ACC112 (cell line): Measurements from ENCODE around the gene GATB.

ENCODE experiments used
- H2AFZ ChIP-seq: fragments of 200-600 bp; sonication (generic); one replicate; pipeline ENCODE4 v1.6.0; 2017; ENCODE audit warnings: antibody characterized with exemption, low read length; ENCODE audit not compliant: unreplicated experiment
- H3K27ac ChIP-seq: fragments of 200-600 bp; sonication (generic); 2 replicates; pipeline ENCODE4 v1.5.1; 2014; ENCODE audit warnings: low read depth, mild to moderate bottlenecking, antibody characterized with exemption, low read length, moderate library complexity
- H3K27me3 ChIP-seq: fragments of 200-600 bp; sonication (generic); 2 replicates; pipeline ENCODE4 v1.6.1; 2014; ENCODE audit warnings: mild to moderate bottlenecking, antibody characterized with exemption, low read length, moderate library complexity, mixed read lengths; ENCODE audit not compliant: insufficient read depth
- H3K36me3 ChIP-seq: fragments of 200-600 bp; sonication (generic); 2 replicates; pipeline ENCODE4 v1.6.1; 2016; ENCODE audit warnings: mild to moderate bottlenecking, antibody characterized with exemption, low read length, moderate library complexity, mixed read lengths; ENCODE audit not compliant: insufficient read depth
- H3K4me1 ChIP-seq: fragments of 200-600 bp; sonication (generic); one replicate; pipeline ENCODE4 v1.6.1; 2016; ENCODE audit warnings: low read length, mixed read lengths; ENCODE audit not compliant: insufficient read depth, unreplicated experiment, control insufficient read depth
- H3K4me3 ChIP-seq: fragments of 200-600 bp; sonication (generic); 2 replicates; pipeline ENCODE4 v1.5.1; 2014; ENCODE audit warnings: mild to moderate bottlenecking, low read depth, low read length
- H3K79me2 ChIP-seq: fragments of 200-600 bp; sonication (generic); one replicate; pipeline ENCODE4 v1.6.0; 2016; ENCODE audit warnings: low read length; ENCODE audit not compliant: control insufficient read depth, unreplicated experiment, insufficient read depth

Gene GATB

GRCh38 chr4:151675411-151675971, 85.3 kb downstream of the GATB start:
- Histone ChIP-seq H3K27me3 (no peaks in the 10 kb centered on the region), H3K79me2 (no peaks in the 10 kb centered on the region), H3K27ac (0 out of 2 replicates have a peak overlapping the region, but pooled peaks have one; percentile 12), H3K4me1 (peaks cover 13% of the 10 kb centered on the region), H3K36me3 (no peaks in the 10 kb centered on the region), H2AFZ (no peak overlapping the region), H3K4me3 (no peak overlapping the region)

GRCh38 chr4:151674804-151675391, 85.9 kb downstream of the GATB start:
- no peak overlapping the region for H3K27ac ChIP-seq

GRCh38 chr4:151673908-151674520, 86.8 kb downstream of the GATB start:
- H3K4me3 ChIP-seq: no peak overlapping the region

More at GRCh38 chr4:151674804-151675391, 85.9 kb downstream of the GATB start:
- no peaks in the 10 kb centered on the region for H3K79me2 ChIP-seq
- peaks cover 13% of the 10 kb centered on the region for H3K4me1 ChIP-seq
- H3K36me3 ChIP-seq: no peaks in the 10 kb centered on the region
- H3K27me3 ChIP-seq: no peaks in the 10 kb centered on the region
- H2AFZ ChIP-seq: no peak overlapping the region
- H3K4me3 ChIP-seq: no peak overlapping the region

GRCh38 chr4:151672996-151673395, 87.8 kb downstream of the GATB start:
- Histone ChIP-seq H3K4me1 (peaks cover 13% of the 10 kb centered on the region), H3K36me3 (no peaks in the 10 kb centered on the region), H3K27me3 (no peaks in the 10 kb centered on the region), H3K27ac (no peak overlapping the region), H2AFZ (no peak overlapping the region), H3K4me3 (no peak overlapping the region), H3K79me2 (no peaks in the 10 kb centered on the region)

More at GRCh38 chr4:151673908-151674520, 86.8 kb downstream of the GATB start:
- Histone ChIP-seq H3K79me2 (no peaks in the 10 kb centered on the region), H3K27ac (no peak overlapping the region), H3K27me3 (no peaks in the 10 kb centered on the region), H3K4me1 (peaks cover 13% of the 10 kb centered on the region), H3K36me3 (no peaks in the 10 kb centered on the region), H2AFZ (no peak overlapping the region)

GRCh38 chr4:151671541-151672059, 89.2 kb downstream of the GATB start:
- no peak overlapping the region for H3K27ac ChIP-seq
- no peaks in the 10 kb centered on the region for H3K27me3 ChIP-seq
- H3K79me2 ChIP-seq: no peaks in the 10 kb centered on the region
- no peaks in the 10 kb centered on the region for H3K36me3 ChIP-seq
- H2AFZ ChIP-seq: no peak overlapping the region
- H3K4me3 ChIP-seq: no peak overlapping the region
- peaks cover 12% of the 10 kb centered on the region for H3K4me1 ChIP-seq

- no peak overlapping the region for H3K4me3 ChIP-seq
- no peak overlapping the region for H2AFZ ChIP-seq
- no peaks in the 10 kb centered on the region for H3K27me3 ChIP-seq
- H3K36me3 ChIP-seq: no peaks in the 10 kb centered on the region
- H3K27ac ChIP-seq: no peak overlapping the region
- H3K4me1 ChIP-seq: peaks cover 4% of the 10 kb centered on the region
- no peaks in the 10 kb centered on the region for H3K79me2 ChIP-seq
These were observed 90.0 kb downstream of the GATB start for GRCh38 chr4:151670843-151671242.

GRCh38 chr4:151669990-151670389, 90.8 kb downstream of the GATB start:
- no peaks in the 10 kb centered on the region for H3K4me1 ChIP-seq
- no peak overlapping the region for H3K4me3 ChIP-seq
- no peaks in the 10 kb centered on the region for H3K27me3 ChIP-seq
- no peak overlapping the region for H3K27ac ChIP-seq
- H3K79me2 ChIP-seq: no peaks in the 10 kb centered on the region
- no peak overlapping the region for H2AFZ ChIP-seq
- H3K36me3 ChIP-seq: no peaks in the 10 kb centered on the region

- H3K4me1 ChIP-seq: no peaks in the 10 kb centered on the region
- H3K27me3 ChIP-seq: no peaks in the 10 kb centered on the region
- H3K79me2 ChIP-seq: no peaks in the 10 kb centered on the region
- no peak overlapping the region for H3K4me3 ChIP-seq
- H2AFZ ChIP-seq: no peak overlapping the region
- H3K36me3 ChIP-seq: no peaks in the 10 kb centered on the region
- H3K27ac ChIP-seq: no peak overlapping the region
These were observed 92.0 kb downstream of the GATB start for GRCh38 chr4:151668689-151669402.

- Histone ChIP-seq H3K79me2 (no peaks in the 10 kb centered on the region), H3K36me3 (no peaks in the 10 kb centered on the region), H3K27me3 (no peaks in the 10 kb centered on the region), H3K4me3 (no peak overlapping the region), H2AFZ (no peak overlapping the region), H3K27ac (no peak overlapping the region), H3K4me1 (no peaks in the 10 kb centered on the region)
These were observed 93.1 kb downstream of the GATB start for GRCh38 chr4:151667666-151668065.

GRCh38 chr4:151667048-151667447, 93.8 kb downstream of the GATB start:
- no peak overlapping the region for H2AFZ ChIP-seq
- H3K36me3 ChIP-seq: no peaks in the 10 kb centered on the region
- no peak overlapping the region for H3K27ac ChIP-seq
- no peaks in the 10 kb centered on the region for H3K79me2 ChIP-seq
- no peaks in the 10 kb centered on the region for H3K4me1 ChIP-seq
- H3K4me3 ChIP-seq: no peak overlapping the region
- H3K27me3 ChIP-seq: no peaks in the 10 kb centered on the region
